NB4 (cell line): ENCODE results near the gene TSEN2.

Experiments
- CTCF ChIP-seq: IDR thresholded peaks from one replicate; pipeline ENCODE4 v1.5.1; 2012; ENCODE audit warnings: low read depth, low read length
- MAX ChIP-seq: IDR thresholded peaks from 2 replicates; pipeline ENCODE4 v1.6.1; 2011; ENCODE audit warnings: low read depth, low read length

- no peak for TF ChIP-seq CTCF
- no peak for TF ChIP-seq MAX
Observed at GRCh38 chr3:12509466-12509865, 25.2 kb downstream of the TSEN2 start.
